Endodermal cell (in vitro differentiated cells): ENCODE results near the gene CCDC93. TPM values are rescaled to one million over a fixed set of nuclear protein-coding genes. Genes with fewer than 3 reads are reported as not detected.

ENCODE experiments used
- DNase-seq: peaks from one replicate; pipeline ENCODE4 v3.0.0-alpha.2; 2017
- H3K27ac ChIP-seq: 2 replicates; pipeline ENCODE4 v1.5.1; 2013; ENCODE audit warnings: mild to moderate bottlenecking, low read depth, low read length, moderate library complexity
- H3K27me3 ChIP-seq: 2 replicates; pipeline ENCODE4 v1.6.1; 2013; ENCODE audit warnings: mild to moderate bottlenecking, low read length, moderate library complexity; ENCODE audit not compliant: insufficient read depth, control insufficient read depth, poor library complexity, severe bottlenecking
- H3K36me3 ChIP-seq: 2 replicates; pipeline ENCODE4 v1.7.0; 2013; ENCODE audit warnings: mild to moderate bottlenecking, low read length, moderate library complexity; ENCODE audit not compliant: control insufficient read depth, insufficient read depth
- H3K4me1 ChIP-seq: one replicate; pipeline ENCODE4 v1.7.0; 2013; ENCODE audit warnings: low read length; ENCODE audit not compliant: control insufficient read depth, insufficient read depth
- H3K4me3 ChIP-seq: 2 replicates; pipeline ENCODE4 v1.5.1; 2013; ENCODE audit warnings: mild to moderate bottlenecking, low read length, moderate library complexity
- H3K9ac ChIP-seq: 2 replicates; pipeline ENCODE4 v1.6.1; 2013; ENCODE audit warnings: mild to moderate bottlenecking, low read length, moderate library complexity; ENCODE audit not compliant: poor library complexity, severe bottlenecking; ENCODE audit errors: extremely low read depth
- H3K9me3 ChIP-seq: 2 replicates; pipeline ENCODE4 v1.6.1; 2013; ENCODE audit warnings: mild to moderate bottlenecking, low read length, moderate library complexity; ENCODE audit not compliant: control insufficient read depth
- H3K27ac Mint-ChIP-seq: 2 replicates; pipeline ENCODE4 v1.8.0; 2020; ENCODE audit warnings: mixed read lengths
- H3K27me3 Mint-ChIP-seq: 2 replicates; pipeline ENCODE4 v1.8.0; 2021; ENCODE audit warnings: mild to moderate bottlenecking, mixed read lengths; ENCODE audit not compliant: insufficient read depth
- H3K36me3 Mint-ChIP-seq: 2 replicates; pipeline ENCODE4 v1.8.0; 2020; ENCODE audit warnings: low read depth, mixed read lengths
- H3K4me1 Mint-ChIP-seq: 2 replicates; pipeline ENCODE4 v1.8.0; 2020; ENCODE audit warnings: mixed read lengths
- H3K4me3 Mint-ChIP-seq: 2 replicates; pipeline ENCODE4 v1.8.0; 2020; ENCODE audit warnings: mild to moderate bottlenecking, moderate library complexity, mixed read lengths
- H3K9me3 Mint-ChIP-seq: 2 replicates; pipeline ENCODE4 v1.8.0; 2020; ENCODE audit warnings: mild to moderate bottlenecking, mixed read lengths
- WGBS, 2 experiments: methylation state at CpG; one replicate each; pipeline versions ENCODE4 v1.1.5 to v1.1.7; 2013; ENCODE audit warnings: missing lambda C conversion rate in 2 of 2, mixed read lengths in 1 of 2; ENCODE audit not compliant: insufficient coverage in 1 of 2, insufficient read length in 1 of 2; 5-methylcytosine and 5-hydroxymethylcytosine counted together
- total RNA-seq, 2 donors: library from RNA; stranded (reverse); fragmentation: NEBNext Ultra II Directional in 1 of 2; extraction: Animal tissue kit (Norgen Biotek cat#: 25700) in 1 of 2; gene quantifications; 2 replicates in 1 of 2; 3 replicates in 1 of 2; pipeline ENCODE4 v1.2.1, GENCODE V29; 2021
- TF ChIP-seq, protein P1 (sequence below): fragments of 200-600 bp; sonication (generic); conservative IDR thresholded peaks from 2 replicates; pipeline ENCODE4 v1.5.0; 2021; ENCODE audit warnings: antibody characterized with exemption, mild to moderate bottlenecking

CCDC93 gene
- total RNA-seq, 2 donors from 2014 or later = 35.6 to 36.6 TPM

DNA sequence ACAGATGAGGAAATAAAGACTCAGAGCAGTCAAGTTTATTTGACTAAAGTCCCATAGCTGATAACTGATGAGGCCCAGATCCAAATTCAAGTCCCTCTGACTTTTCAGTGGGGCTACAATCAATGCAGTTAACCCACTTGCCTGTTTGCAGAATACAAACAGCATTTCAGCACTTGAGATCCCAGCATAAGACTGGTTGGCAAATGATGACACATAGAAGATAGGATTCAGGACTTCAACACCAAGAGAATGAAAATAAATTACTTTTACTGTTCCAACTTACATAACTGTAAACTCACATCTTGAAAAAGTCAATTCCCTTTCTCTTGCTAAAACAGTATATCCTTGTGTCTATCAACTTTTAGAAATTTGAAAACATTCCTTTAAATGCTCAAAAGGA lies 61.2 kb downstream of the CCDC93 start:
- no peak overlapping the region for H3K4me3 ChIP-seq
- TF ChIP-seq, protein P1, sequence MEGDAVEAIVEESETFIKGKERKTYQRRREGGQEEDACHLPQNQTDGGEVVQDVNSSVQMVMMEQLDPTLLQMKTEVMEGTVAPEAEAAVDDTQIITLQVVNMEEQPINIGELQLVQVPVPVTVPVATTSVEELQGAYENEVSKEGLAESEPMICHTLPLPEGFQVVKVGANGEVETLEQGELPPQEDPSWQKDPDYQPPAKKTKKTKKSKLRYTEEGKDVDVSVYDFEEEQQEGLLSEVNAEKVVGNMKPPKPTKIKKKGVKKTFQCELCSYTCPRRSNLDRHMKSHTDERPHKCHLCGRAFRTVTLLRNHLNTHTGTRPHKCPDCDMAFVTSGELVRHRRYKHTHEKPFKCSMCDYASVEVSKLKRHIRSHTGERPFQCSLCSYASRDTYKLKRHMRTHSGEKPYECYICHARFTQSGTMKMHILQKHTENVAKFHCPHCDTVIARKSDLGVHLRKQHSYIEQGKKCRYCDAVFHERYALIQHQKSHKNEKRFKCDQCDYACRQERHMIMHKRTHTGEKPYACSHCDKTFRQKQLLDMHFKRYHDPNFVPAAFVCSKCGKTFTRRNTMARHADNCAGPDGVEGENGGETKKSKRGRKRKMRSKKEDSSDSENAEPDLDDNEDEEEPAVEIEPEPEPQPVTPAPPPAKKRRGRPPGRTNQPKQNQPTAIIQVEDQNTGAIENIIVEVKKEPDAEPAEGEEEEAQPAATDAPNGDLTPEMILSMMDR = no peak
- no peaks in the 10 kb centered on the region for H3K27me3 ChIP-seq
- peaks cover 4% of the 10 kb centered on the region for H3K4me1 ChIP-seq
- no peak overlapping the region for H3K9ac ChIP-seq
- peaks cover 87% of the 10 kb centered on the region for H3K36me3 ChIP-seq
- DNase-seq = no peak
- Mint-ChIP-seq H3K9me3 (no peaks in the 10 kb centered on the region), H3K27me3 (no peaks in the 10 kb centered on the region), H3K36me3 (peaks cover 54% of the 10 kb centered on the region), H3K4me1 (peaks cover 5% of the 10 kb centered on the region), H3K4me3 (no peak overlapping the region), H3K27ac (no peak overlapping the region)
- H3K27ac ChIP-seq = no peak overlapping the region
- no peaks in the 10 kb centered on the region for H3K9me3 ChIP-seq

- Mint-ChIP-seq H3K27me3 (no peaks in the 10 kb centered on the region), H3K9me3 (no peaks in the 10 kb centered on the region), H3K4me3 (no peak overlapping the region), H3K36me3 (peaks cover 52% of the 10 kb centered on the region), H3K4me1 (peaks cover 4% of the 10 kb centered on the region), H3K27ac (no peak overlapping the region)
- Histone ChIP-seq H3K27me3 (no peaks in the 10 kb centered on the region), H3K4me3 (no peak overlapping the region), H3K4me1 (peaks cover 4% of the 10 kb centered on the region), H3K27ac (no peak overlapping the region), H3K36me3 (peaks cover 85% of the 10 kb centered on the region), H3K9ac (no peak overlapping the region), H3K9me3 (no peaks in the 10 kb centered on the region)
- 85 to 98% methylated on average over 3 to 4 of the region's 4 CpGs for WGBS, 2 experiments
- TF ChIP-seq, protein P1 = no peak
- no peak for DNase-seq
Measured at GRCh38 chr2:117952228-117952627, 61.6 kb downstream of the CCDC93 start.

DNA sequence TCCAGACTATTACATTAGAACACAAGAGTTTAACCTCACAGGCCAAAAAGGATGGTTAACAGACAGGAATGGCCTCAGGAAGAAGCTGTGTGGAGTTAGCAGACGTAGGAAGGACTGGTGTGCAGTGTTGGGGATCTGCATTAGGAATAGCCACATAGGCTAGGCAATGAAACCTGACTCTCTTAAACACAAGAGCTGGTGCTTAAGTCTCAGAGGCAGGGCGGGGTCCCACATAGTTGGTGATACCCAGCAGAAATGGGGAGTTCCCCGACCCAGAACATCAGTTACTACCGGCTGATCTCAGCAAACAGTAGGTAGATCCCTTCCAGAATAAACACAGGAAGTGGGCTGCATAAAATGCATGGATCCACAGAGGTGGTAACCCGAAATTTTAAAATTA lies 64.1 kb downstream of the CCDC93 start:
- Mint-ChIP-seq H3K36me3 (peaks cover 64% of the 10 kb centered on the region), H3K27me3 (no peaks in the 10 kb centered on the region), H3K27ac (no peak overlapping the region), H3K4me1 (no peaks in the 10 kb centered on the region), H3K4me3 (no peak overlapping the region), H3K9me3 (no peaks in the 10 kb centered on the region)
- H3K4me3 ChIP-seq = no peak overlapping the region
- no peak for DNase-seq
- H3K36me3 ChIP-seq = peaks cover 87% of the 10 kb centered on the region
- 91 to 94% methylated on average over 5 of the region's 5 CpGs for WGBS, 2 experiments
- H3K27me3 ChIP-seq = no peaks in the 10 kb centered on the region
- H3K27ac ChIP-seq = no peak overlapping the region
- TF ChIP-seq, protein P1 = no peak
- peaks cover 4% of the 10 kb centered on the region for H3K4me1 ChIP-seq
- no peak overlapping the region for H3K9ac ChIP-seq
- H3K9me3 ChIP-seq = no peaks in the 10 kb centered on the region
